ENCODE data around the gene ZNF511.
A peak's percentile ranks its signal among the peaks of the same experiment; 100 is the strongest.

Gene ZNF511

GRCh38 chr10:133278577-133279265 is 30.0 kb upstream of the ZNF511 start:
- no peak for DNase-seq (ENCODE audit: low spot score)
- Histone ChIP-seq H4K91ac (ENCODE audit: low read depth, low read length, poor library complexity) (no peak overlapping the region), H2AFZ (ENCODE audit: low read length) (no peak overlapping the region), H2BK5ac (ENCODE audit: low read length) (no peak overlapping the region), H3K4me1 (ENCODE audit: control insufficient read depth in 2 of 2, insufficient read depth in 1 of 2, low read depth in 1 of 2, low read length in 2 of 2) (peaks cover 8 to 15% of the 10 kb centered on the region in 2 donors), H3K79me1 (ENCODE audit: low read depth, low read length) (peaks cover 2% of the 10 kb centered on the region), H2BK15ac (ENCODE audit: low read length) (no peak overlapping the region), H3K9me3 (replicated peaks in 1 of 2; ENCODE audit: control insufficient read depth in 2 of 2, insufficient read depth in 1 of 2, low read depth in 1 of 2, low read length in 2 of 2) (peaks cover 0 to 2% of the 10 kb centered on the region in 2 donors), H3K27me3 (ENCODE audit: control insufficient read depth in 3 of 3, insufficient read depth in 3 of 3, low read depth in 1 of 3, low read length in 3 of 3) (peaks cover 0 to 13% (median 6%) of the 10 kb centered on the region in 3 experiments), H3K27ac (replicated peaks; ENCODE audit: low read length) (no peak overlapping the region), H2AK5ac (ENCODE audit: low read depth, low read length) (no peak overlapping the region), H3K23ac (ENCODE audit: low read depth, low read length, poor library complexity) (peak overlapping the region; percentile 73), H3K4me3 (ENCODE audit: low read length in 2 of 2) (no peak overlapping the region), H3K18ac (ENCODE audit: low read length) (no peak overlapping the region), H3K14ac (ENCODE audit: low read length) (no peak overlapping the region), H2BK120ac (ENCODE audit: low read depth, low read length) (no peak overlapping the region), H3K9ac (ENCODE audit: low read depth, low read length, poor library complexity) (no peak overlapping the region), H3K36me3 (replicated peaks in 1 of 2; ENCODE audit: control insufficient read depth in 2 of 2, insufficient read depth in 2 of 2, low read length in 2 of 2) (peaks cover 23 to 46% of the 10 kb centered on the region in 2 donors), H2BK12ac (ENCODE audit: low read length) (no peak overlapping the region), H4K8ac (ENCODE audit: low read depth, low read length) (no peak overlapping the region), H3K4ac (ENCODE audit: low read length) (no peak overlapping the region), H3K4me2 (ENCODE audit: insufficient read depth, low read length, poor library complexity, severe bottlenecking) (no peak overlapping the region)
- WGBS, 2 donors (ENCODE audit: extremely low coverage in 2 of 2, insufficient read length in 2 of 2, insufficient replicate concordance in 1 of 2): no CpG with 5 or more reads among the region's 19 CpGs

- WGBS, 2 donors (ENCODE audit: extremely low coverage in 2 of 2, insufficient read length in 2 of 2, insufficient replicate concordance in 1 of 2): no CpG with 5 or more reads among the region's 24 CpGs
- no peak overlapping the region for H3K27ac ChIP-seq (replicated peaks; ENCODE audit: low read length)
Observed at GRCh38 chr10:133279326-133280226, 29.1 kb upstream of the ZNF511 start.

GRCh38 chr10:133280391-133281059 is 28.2 kb upstream of the ZNF511 start:
- H2BK15ac ChIP-seq (ENCODE audit: low read length): no peak overlapping the region
- peaks cover 7 to 8% of the 10 kb centered on the region in 2 donors for H3K4me1 ChIP-seq (ENCODE audit: control insufficient read depth in 2 of 2, insufficient read depth in 1 of 2, low read depth in 1 of 2, low read length in 2 of 2)
- peaks cover 0 to 2% of the 10 kb centered on the region in 2 donors for H3K9me3 ChIP-seq (replicated peaks in 1 of 2; ENCODE audit: control insufficient read depth in 2 of 2, insufficient read depth in 1 of 2, low read depth in 1 of 2, low read length in 2 of 2)
- no peak overlapping the region for H3K23ac ChIP-seq (ENCODE audit: low read depth, low read length, poor library complexity)
- H3K4me2 ChIP-seq (ENCODE audit: insufficient read depth, low read length, poor library complexity, severe bottlenecking): no peak overlapping the region
- no peak overlapping the region for H2BK120ac ChIP-seq (ENCODE audit: low read depth, low read length)
- H3K27ac ChIP-seq (replicated peaks; ENCODE audit: low read length): no peak overlapping the region
- H3K4me3 ChIP-seq (ENCODE audit: low read length in 2 of 2): peak overlapping the region in 1 of 2 donors; percentile 32
- no peak overlapping the region for H2BK12ac ChIP-seq (ENCODE audit: low read length)
- H2AK5ac ChIP-seq (ENCODE audit: low read depth, low read length): no peak overlapping the region
- WGBS, 2 donors (ENCODE audit: extremely low coverage in 2 of 2, insufficient read length in 2 of 2, insufficient replicate concordance in 1 of 2): no CpG with 5 or more reads among the region's 10 CpGs
- H2BK5ac ChIP-seq (ENCODE audit: low read length): no peak overlapping the region
- no peak overlapping the region for H3K18ac ChIP-seq (ENCODE audit: low read length)
- no peak overlapping the region for H3K4ac ChIP-seq (ENCODE audit: low read length)
- DNase-seq (ENCODE audit: low spot score): no peak
- H3K9ac ChIP-seq (ENCODE audit: low read depth, low read length, poor library complexity): no peak overlapping the region
- H2AFZ ChIP-seq (ENCODE audit: low read length): no peak overlapping the region
- no peak overlapping the region for H4K8ac ChIP-seq (ENCODE audit: low read depth, low read length)
- H4K91ac ChIP-seq (ENCODE audit: low read depth, low read length, poor library complexity): no peak overlapping the region
- no peak overlapping the region for H3K14ac ChIP-seq (ENCODE audit: low read length)
- H3K79me1 ChIP-seq (ENCODE audit: low read depth, low read length): peaks cover 11% of the 10 kb centered on the region
- peaks cover 38 to 64% of the 10 kb centered on the region in 2 donors for H3K36me3 ChIP-seq (replicated peaks in 1 of 2; ENCODE audit: control insufficient read depth in 2 of 2, insufficient read depth in 2 of 2, low read length in 2 of 2)
- H3K27me3 ChIP-seq (ENCODE audit: control insufficient read depth in 3 of 3, insufficient read depth in 3 of 3, low read depth in 1 of 3, low read length in 3 of 3): peaks cover 0 to 13% (median 6%) of the 10 kb centered on the region in 3 experiments

More at GRCh38 chr10:133279326-133280226, 29.1 kb upstream of the ZNF511 start:
- no peak overlapping the region for H3K9ac ChIP-seq (ENCODE audit: low read depth, low read length, poor library complexity)
- H3K18ac ChIP-seq (ENCODE audit: low read length): no peak overlapping the region
- peaks cover 0 to 2% of the 10 kb centered on the region in 2 donors for H3K9me3 ChIP-seq (replicated peaks in 1 of 2; ENCODE audit: control insufficient read depth in 2 of 2, insufficient read depth in 1 of 2, low read depth in 1 of 2, low read length in 2 of 2)
- no peak overlapping the region for H3K14ac ChIP-seq (ENCODE audit: low read length)
- no peak overlapping the region for H3K4me3 ChIP-seq (ENCODE audit: low read length in 2 of 2)
- H3K4me2 ChIP-seq (ENCODE audit: insufficient read depth, low read length, poor library complexity, severe bottlenecking): no peak overlapping the region
- H3K27me3 ChIP-seq (ENCODE audit: control insufficient read depth in 3 of 3, insufficient read depth in 3 of 3, low read depth in 1 of 3, low read length in 3 of 3): peaks cover 0 to 13% (median 6%) of the 10 kb centered on the region in 3 experiments
- H2BK120ac ChIP-seq (ENCODE audit: low read depth, low read length): no peak overlapping the region
- H3K23ac ChIP-seq (ENCODE audit: low read depth, low read length, poor library complexity): no peak overlapping the region
- peaks cover 29 to 55% of the 10 kb centered on the region in 2 donors for H3K36me3 ChIP-seq (replicated peaks in 1 of 2; ENCODE audit: control insufficient read depth in 2 of 2, insufficient read depth in 2 of 2, low read length in 2 of 2)
- no peak for DNase-seq (ENCODE audit: low spot score)
- H2AFZ ChIP-seq (ENCODE audit: low read length): no peak overlapping the region
- no peak overlapping the region for H2AK5ac ChIP-seq (ENCODE audit: low read depth, low read length)
- peaks cover 8 to 14% of the 10 kb centered on the region in 2 donors for H3K4me1 ChIP-seq (ENCODE audit: control insufficient read depth in 2 of 2, insufficient read depth in 1 of 2, low read depth in 1 of 2, low read length in 2 of 2)
- no peak overlapping the region for H3K4ac ChIP-seq (ENCODE audit: low read length)
- peaks cover 7% of the 10 kb centered on the region for H3K79me1 ChIP-seq (ENCODE audit: low read depth, low read length)
- H2BK12ac ChIP-seq (ENCODE audit: low read length): no peak overlapping the region
- H4K8ac ChIP-seq (ENCODE audit: low read depth, low read length): peak overlapping the region; percentile 17
- H4K91ac ChIP-seq (ENCODE audit: low read depth, low read length, poor library complexity): peak overlapping the region; percentile 72
- no peak overlapping the region for H2BK15ac ChIP-seq (ENCODE audit: low read length)
- H2BK5ac ChIP-seq (ENCODE audit: low read length): peak overlapping the region; percentile 24

All from neuronal stem cell (in vitro differentiated cells).